ENCODE data around the gene FILIP1. TPM values are rescaled to one million over a fixed set of nuclear protein-coding genes. Genes with fewer than 3 reads are reported as not detected.

The FILIP1 gene
- polyA plus RNA-seq, 1 of the 3 experiments (the other 2 are of a cell fraction) = 0.03 TPM

DNA sequence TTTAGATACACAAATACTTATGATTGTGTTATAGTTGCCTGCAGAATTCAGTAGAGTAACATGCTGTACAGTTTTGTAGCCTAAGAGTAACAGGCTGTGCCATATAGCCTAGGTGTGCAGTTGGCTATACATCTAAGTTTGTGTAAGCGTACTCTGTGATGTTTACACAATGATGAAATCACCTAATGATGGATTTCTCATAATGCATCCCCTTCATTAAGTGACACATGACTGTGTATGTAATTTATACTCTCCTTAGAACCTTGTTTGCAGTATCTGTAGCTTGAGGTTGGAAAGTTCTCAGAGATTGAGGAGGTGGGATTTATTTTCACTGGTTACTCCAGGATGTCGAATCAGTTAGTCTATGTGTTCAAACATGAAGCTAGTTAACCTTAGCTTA, 142.0 kb downstream of the FILIP1 start:
- Histone ChIP-seq H3F3A (replicated peaks; ENCODE audit: insufficient read depth) (no peaks in the 10 kb centered on the region), H3K4me3 (ENCODE audit: low read depth in 2 of 2, low read length in 1 of 2) (no peak overlapping the region), H3K9me3 (no peaks in the 10 kb centered on the region), H2AFZ (ENCODE audit: low read depth) (no peak overlapping the region), H3K27me3 (ENCODE audit: insufficient read depth) (no peaks in the 10 kb centered on the region), H3K27ac (ENCODE audit: low read depth in 2 of 2, low read length in 1 of 2) (no peak overlapping the region), H3K4me2 (no peak overlapping the region), H4K20me1 (ENCODE audit: insufficient read depth) (no peaks in the 10 kb centered on the region), H3K9ac (no peak overlapping the region), H3K4me1 (ENCODE audit: control insufficient read depth in 1 of 2, insufficient read depth in 2 of 2, low read depth in 1 of 2, low read length in 1 of 2) (peaks cover 4 to 11% of the 10 kb centered on the region in 2 experiments; a peak in 3 of 4 replicates), H3K9me2 (no peaks in the 10 kb centered on the region), H3K36me3 (replicated peaks in 1 of 2; ENCODE audit: control insufficient read depth in 1 of 2, insufficient read depth in 2 of 2, low read length in 1 of 2) (no peaks in the 10 kb centered on the region), H3K79me2 (ENCODE audit: insufficient read depth) (no peaks in the 10 kb centered on the region)
- TF ChIP-seq PBX3 (IDR thresholded peaks at IDR 0.05) (no peak), SMC3 (IDR thresholded peaks at IDR 0.05; ENCODE audit: low read depth, low read length) (no peak), GATA2 (CRISPR knock-in tag; IDR thresholded peaks at IDR 0.05) (no peak), TCF12 (IDR thresholded peaks at IDR 0.05) (no peak)
- POLR2A ChIA-PET = no interaction called here
- CTCF ChIA-PET = no interaction called here
- DNase-seq = no peak
- WGBS (ENCODE audit: low lambda C conversion rate) = 94% methylated on average over 2 of the region's 2 CpGs

DNA sequence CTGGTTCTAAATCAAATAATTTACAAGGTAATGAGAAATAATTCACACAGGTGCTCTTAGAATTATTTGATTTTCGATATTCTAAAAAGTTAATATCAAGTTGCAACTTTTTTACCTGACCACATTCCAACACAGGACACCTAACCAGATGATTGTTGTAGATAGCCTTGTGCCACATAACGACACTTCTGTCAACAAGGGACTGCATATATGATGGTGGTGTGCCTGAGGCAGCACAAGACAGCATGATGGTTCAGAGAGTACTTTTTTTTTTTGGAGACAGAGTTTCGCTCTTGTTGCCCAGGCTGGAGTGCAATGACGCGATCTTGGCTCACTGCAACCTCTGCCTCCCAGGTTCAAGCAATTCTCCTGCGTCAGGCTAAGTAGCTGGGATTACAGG, 142.8 kb downstream of the FILIP1 start:
- POLR2A ChIA-PET = no interaction called here

More for the DNA sequence above, 142.8 kb downstream of the FILIP1 start:
- no peaks in the 10 kb centered on the region for H3K27me3 ChIP-seq (ENCODE audit: insufficient read depth)
- peaks cover 4 to 11% of the 10 kb centered on the region in 2 experiments; a peak in 3 of 4 replicates for H3K4me1 ChIP-seq (ENCODE audit: control insufficient read depth in 1 of 2, insufficient read depth in 2 of 2, low read depth in 1 of 2, low read length in 1 of 2)
- no peaks in the 10 kb centered on the region for H3K9me2 ChIP-seq
- no peaks in the 10 kb centered on the region for H4K20me1 ChIP-seq (ENCODE audit: insufficient read depth)
- no peak overlapping the region for H3K27ac ChIP-seq (ENCODE audit: low read depth in 2 of 2, low read length in 1 of 2)
- no peaks in the 10 kb centered on the region for H3F3A ChIP-seq (replicated peaks; ENCODE audit: insufficient read depth)
- no peaks in the 10 kb centered on the region for H3K79me2 ChIP-seq (ENCODE audit: insufficient read depth)
- no peak overlapping the region for H3K4me3 ChIP-seq (ENCODE audit: low read depth in 2 of 2, low read length in 1 of 2)
- TF ChIP-seq RCOR1 (IDR thresholded peaks at IDR 0.05; ENCODE audit: low read length) = no peak
- no peak for TF ChIP-seq YY1 (IDR thresholded peaks at IDR 0.05; ENCODE audit: low read depth)
- TF ChIP-seq TEAD4 (IDR thresholded peaks at IDR 0.05; ENCODE audit: borderline replicate concordance, insufficient read depth) = no peak
- no peak for TF ChIP-seq ZBTB33 (IDR thresholded peaks at IDR 0.05; ENCODE audit: borderline replicate concordance, low read depth)
- no peak for TF ChIP-seq USF2 (IDR thresholded peaks at IDR 0.05; ENCODE audit: borderline replicate concordance, low read depth, low read length)
- no peak for TF ChIP-seq REST (IDR thresholded peaks at IDR 0.05; ENCODE audit: low read depth, low read length)
- TF ChIP-seq RAD21 (IDR thresholded peaks at IDR 0.05; ENCODE audit: low read length) = no peak
- no peak for TF ChIP-seq GABPA (IDR thresholded peaks at IDR 0.05; ENCODE audit: low read depth)
- TF ChIP-seq FOSL2 (IDR thresholded peaks at IDR 0.05; ENCODE audit: borderline replicate concordance, low read depth) = no peak
- TF ChIP-seq EZH2phosphoT487 (IDR thresholded peaks at IDR 0.05; ENCODE audit: borderline replicate concordance, low read depth) = no peak
- TF ChIP-seq NRF1 (IDR thresholded peaks at IDR 0.05; ENCODE audit: low read depth, low read length) = no peak
- no peak for TF ChIP-seq MEF2A (IDR thresholded peaks at IDR 0.05; ENCODE audit: borderline replicate concordance, low read depth)
- no peak for TF ChIP-seq MXI1 (IDR thresholded peaks at IDR 0.05; ENCODE audit: low read depth, low read length)
- CTCF ChIA-PET = interaction anchor here (0.7 kb wide), 1 partner anchor 173 kb away, joined by 3 read pairs; no protein-coding TSS in a partner anchor
- H3K4me2 ChIP-seq = no peak overlapping the region
- H3K9me3 ChIP-seq = no peaks in the 10 kb centered on the region
- H3K36me3 ChIP-seq (replicated peaks in 1 of 2; ENCODE audit: control insufficient read depth in 1 of 2, insufficient read depth in 2 of 2, low read length in 1 of 2) = no peaks in the 10 kb centered on the region
- WGBS (ENCODE audit: low lambda C conversion rate) = 87% methylated on average over 4 of the region's 6 CpGs
- no peak for DNase-seq
- H2AFZ ChIP-seq (ENCODE audit: low read depth) = no peak overlapping the region
- H3K9ac ChIP-seq = no peak overlapping the region
